Epithelial cell of proximal tubule (primary cell): ENCODE data around the gene MR1. TPM values are rescaled to one million over a fixed set of nuclear protein-coding genes. Genes with fewer than 3 reads are reported as not detected.

ENCODE experiments used
- DNase-seq: peaks from one replicate; pipeline ENCODE4 v3.0.0-alpha.2; 2011; ENCODE audit warnings: low read depth
- H3K4me3 ChIP-seq: 2 replicates; pipeline ENCODE4 v1.5.1; 2011; ENCODE audit warnings: low read depth, mild to moderate bottlenecking, low read length
- total RNA-seq: library from RNA; depleted of rRNA; stranded (reverse); fragments of >200 nt; gene quantifications from 2 replicates; pipeline ENCODE4 v1.2.3, GENCODE V29; 2015
- TF ChIP-seq, protein P1 (sequence below): conservative IDR thresholded peaks from 2 replicates; pipeline ENCODE4 v1.5.1; 2012; ENCODE audit warnings: low read depth, mild to moderate bottlenecking, low read length

MR1 gene
- total RNA-seq, 1 donor from 2014 or later = 0.29 TPM

DNA sequence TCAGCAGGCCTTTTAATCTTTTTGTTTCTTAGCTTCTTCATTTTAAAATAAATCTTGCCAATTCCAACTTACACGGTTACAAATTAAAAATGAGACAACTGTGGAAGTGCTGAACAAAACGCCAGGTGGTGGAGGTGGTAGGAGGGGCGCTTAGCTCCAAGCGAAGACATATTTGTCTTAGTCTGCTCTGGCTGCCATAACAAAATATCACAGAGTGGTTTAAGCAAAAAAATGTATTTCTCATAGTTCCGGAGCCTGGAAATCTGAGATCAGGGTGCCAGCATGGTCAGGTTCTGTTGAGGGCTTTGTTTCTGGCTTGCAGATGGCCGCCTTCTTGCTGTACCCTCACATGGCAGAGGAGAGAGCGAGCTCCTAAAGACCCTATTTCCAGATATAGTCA lies 69.6 kb downstream of the MR1 start:
- TF ChIP-seq, protein P1, sequence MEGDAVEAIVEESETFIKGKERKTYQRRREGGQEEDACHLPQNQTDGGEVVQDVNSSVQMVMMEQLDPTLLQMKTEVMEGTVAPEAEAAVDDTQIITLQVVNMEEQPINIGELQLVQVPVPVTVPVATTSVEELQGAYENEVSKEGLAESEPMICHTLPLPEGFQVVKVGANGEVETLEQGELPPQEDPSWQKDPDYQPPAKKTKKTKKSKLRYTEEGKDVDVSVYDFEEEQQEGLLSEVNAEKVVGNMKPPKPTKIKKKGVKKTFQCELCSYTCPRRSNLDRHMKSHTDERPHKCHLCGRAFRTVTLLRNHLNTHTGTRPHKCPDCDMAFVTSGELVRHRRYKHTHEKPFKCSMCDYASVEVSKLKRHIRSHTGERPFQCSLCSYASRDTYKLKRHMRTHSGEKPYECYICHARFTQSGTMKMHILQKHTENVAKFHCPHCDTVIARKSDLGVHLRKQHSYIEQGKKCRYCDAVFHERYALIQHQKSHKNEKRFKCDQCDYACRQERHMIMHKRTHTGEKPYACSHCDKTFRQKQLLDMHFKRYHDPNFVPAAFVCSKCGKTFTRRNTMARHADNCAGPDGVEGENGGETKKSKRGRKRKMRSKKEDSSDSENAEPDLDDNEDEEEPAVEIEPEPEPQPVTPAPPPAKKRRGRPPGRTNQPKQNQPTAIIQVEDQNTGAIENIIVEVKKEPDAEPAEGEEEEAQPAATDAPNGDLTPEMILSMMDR = no peak
- no peak overlapping the region for H3K4me3 ChIP-seq
- DNase-seq = no peak

DNA sequence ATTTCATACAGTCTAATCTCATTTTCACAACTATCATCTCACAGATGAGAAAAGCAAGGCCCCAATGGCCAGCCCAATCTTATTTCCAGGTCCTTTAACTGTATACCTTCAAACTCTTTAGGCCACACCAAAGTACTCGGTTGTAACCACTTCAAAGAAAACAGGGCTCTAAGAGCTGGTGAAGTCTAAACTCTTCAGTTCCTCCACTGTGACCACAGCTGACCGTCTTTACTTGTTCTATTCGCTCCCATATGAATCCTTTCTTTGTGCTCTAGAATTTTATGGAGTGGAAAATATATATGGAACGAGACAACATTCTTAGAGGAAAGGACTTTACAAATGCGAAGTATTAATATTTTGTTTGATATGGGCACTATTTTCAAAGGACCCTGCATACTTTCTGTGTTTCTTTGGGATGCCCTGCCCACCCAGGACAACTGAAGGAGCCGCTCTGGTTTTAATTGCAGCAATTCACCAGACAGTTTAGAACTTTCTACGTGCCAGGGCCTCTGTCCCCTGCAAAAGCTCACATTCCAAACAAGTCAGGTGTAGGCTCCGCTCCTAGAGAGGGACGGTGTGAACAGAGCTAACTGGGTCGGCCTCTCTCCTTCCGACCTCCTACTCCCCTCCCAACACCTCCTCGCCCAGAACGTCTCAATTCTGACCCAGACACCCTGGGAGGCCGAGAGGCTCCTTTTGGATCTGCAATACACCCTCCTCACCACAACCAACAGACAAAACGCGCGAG lies 70.4 kb downstream of the MR1 start:
- TF ChIP-seq, protein P1 = no peak
- H3K4me3 ChIP-seq = peak overlapping the region; percentile 91
- DNase-seq = no peak

DNA sequence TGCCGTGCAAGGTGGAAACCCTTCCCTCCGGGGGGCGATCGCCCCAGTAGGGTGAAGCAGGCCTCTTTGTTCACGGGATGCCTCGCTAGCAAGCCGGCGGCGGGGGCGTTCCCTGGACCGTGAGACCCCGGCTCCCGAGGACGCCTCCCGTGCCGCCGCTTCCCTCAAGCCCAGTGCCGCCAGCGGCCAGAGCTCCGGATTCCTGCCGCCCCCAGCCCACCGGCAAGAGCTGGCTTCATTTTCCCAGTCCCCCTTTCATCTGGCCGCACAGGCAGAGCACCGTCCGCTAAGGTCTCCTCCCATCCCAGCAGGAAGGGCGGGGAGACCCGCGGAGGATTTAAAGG lies 71.0 kb downstream of the MR1 start:
- TF ChIP-seq, protein P1 = no peak
- H3K4me3 ChIP-seq = peak overlapping the region; percentile 91
- no peak for DNase-seq

DNA sequence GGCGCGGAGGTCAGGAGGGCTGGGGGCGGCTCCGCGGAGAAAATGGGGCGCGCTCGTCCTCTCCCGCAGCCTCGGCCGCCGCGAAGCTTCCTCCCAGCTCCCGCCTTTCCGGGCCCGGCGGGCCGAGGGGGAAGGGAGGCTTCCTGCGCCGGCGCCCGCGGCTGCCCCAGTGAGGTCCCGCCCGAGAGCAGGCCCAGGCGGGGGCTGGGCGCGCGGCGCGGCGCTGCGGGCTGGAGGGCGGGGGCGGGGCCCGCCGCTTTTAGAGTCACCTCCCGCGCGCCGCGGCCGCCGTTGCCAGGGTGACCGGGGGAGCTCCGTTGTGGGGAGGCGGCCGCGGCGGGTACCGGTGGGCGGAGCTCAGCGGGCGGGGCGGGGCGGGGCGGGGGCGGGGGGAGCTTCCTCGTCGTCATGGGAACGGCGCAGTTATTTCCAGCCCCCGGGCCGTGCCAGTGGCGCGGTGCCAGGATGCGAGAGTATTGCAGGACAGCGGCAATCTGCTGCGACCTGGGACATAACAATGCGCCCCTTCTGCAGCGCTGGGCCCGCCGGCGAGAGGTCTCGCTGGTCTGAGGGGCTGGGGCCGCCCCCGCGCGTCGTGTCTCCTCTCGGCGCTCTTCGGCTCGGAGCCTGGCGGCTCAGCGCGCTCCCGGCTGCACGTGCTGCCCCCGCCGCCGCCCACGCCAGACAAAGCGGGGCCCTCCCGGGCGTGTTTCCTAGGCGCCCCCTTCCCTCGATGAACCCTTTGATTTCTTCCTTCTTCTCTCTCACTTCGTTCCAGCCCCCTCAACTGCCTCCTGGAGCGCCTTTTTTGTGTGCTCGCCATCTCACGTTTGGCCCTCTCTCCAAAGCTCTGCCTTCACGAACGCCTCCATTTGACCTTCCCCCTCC lies 71.6 kb downstream of the MR1 start:
- H3K4me3 ChIP-seq = peak overlapping the region; percentile 91
- no peak for DNase-seq
- TF ChIP-seq, protein P1 = no peak

DNA sequence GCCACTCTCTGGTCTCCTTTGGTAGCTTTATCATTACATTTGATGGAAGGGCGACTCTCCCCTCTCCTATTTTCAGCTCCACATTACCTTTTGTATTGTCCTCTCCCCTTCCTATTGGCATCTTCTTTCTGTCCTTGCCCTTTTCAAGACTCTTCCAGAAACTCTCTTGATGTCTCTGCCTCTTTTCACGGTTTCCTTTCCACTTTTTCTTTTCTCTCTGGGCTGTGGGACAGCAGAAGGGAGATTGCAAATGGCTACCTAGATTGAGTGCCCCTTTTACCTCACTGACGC lies 72.2 kb downstream of the MR1 start:
- H3K4me3 ChIP-seq = no peak overlapping the region
- DNase-seq = no peak
- TF ChIP-seq, protein P1 = no peak

DNA sequence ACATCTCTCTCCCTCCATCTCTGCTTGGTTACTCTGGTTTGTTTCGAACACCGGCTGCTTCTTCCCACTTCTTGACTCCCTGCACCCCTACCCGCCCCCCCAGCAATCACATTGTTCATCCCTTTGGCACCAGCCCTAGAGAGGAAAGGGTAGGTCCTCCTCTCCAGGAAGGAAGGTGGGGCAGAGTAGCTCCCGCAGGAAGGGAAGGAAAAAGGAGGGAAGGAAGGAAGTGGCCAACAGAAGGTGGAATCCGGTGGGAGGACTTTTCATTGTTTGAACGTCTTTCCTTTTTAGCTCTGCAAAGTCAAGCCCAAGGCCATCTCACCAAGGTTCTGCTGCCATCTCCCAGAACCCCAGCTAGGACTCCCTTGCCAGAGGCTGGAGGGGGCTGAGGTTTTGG lies 72.7 kb downstream of the MR1 start:
- TF ChIP-seq, protein P1 = no peak
- no peak overlapping the region for H3K4me3 ChIP-seq
- DNase-seq = no peak

DNA sequence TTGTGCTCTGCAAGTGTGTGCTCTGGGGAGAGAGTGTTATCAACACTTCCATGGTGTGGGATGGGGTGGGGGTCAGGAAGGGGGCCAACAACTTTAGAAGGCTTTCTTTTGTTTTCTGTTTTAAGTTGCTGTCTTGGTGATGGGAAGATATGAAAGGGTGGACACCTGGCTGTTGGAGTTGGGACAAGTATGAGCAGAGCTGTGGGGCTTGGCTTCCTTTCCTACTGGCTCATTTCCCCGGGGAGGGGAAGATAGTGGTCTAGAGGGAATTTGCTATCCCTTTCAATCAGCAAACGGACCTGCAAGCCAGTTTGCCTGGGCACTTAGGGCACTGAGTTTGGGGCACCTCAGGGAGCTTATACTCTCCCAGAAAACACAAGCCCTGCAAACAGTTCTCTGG lies 73.9 kb downstream of the MR1 start:
- TF ChIP-seq, protein P1 = no peak
- DNase-seq = no peak

More for the DNA sequence above, 73.9 kb downstream of the MR1 start:
- no peak overlapping the region for H3K4me3 ChIP-seq
